SW480 (cell line): ENCODE results near the gene R3HDM2.

Experiments used
- DNase-seq: peaks from one replicate; pipeline ENCODE4 v3.0.0-alpha.2; 2016; ENCODE audit warnings: low spot score

The R3HDM2 gene

GRCh38 chr12:57240066-57240921, 190.5 kb downstream of the R3HDM2 start:
- DNase-seq, result peak; percentile 94

GRCh38 chr12:57239587-57240065, 191.2 kb downstream of the R3HDM2 start:
- peak; percentile 55 for DNase-seq

DNA sequence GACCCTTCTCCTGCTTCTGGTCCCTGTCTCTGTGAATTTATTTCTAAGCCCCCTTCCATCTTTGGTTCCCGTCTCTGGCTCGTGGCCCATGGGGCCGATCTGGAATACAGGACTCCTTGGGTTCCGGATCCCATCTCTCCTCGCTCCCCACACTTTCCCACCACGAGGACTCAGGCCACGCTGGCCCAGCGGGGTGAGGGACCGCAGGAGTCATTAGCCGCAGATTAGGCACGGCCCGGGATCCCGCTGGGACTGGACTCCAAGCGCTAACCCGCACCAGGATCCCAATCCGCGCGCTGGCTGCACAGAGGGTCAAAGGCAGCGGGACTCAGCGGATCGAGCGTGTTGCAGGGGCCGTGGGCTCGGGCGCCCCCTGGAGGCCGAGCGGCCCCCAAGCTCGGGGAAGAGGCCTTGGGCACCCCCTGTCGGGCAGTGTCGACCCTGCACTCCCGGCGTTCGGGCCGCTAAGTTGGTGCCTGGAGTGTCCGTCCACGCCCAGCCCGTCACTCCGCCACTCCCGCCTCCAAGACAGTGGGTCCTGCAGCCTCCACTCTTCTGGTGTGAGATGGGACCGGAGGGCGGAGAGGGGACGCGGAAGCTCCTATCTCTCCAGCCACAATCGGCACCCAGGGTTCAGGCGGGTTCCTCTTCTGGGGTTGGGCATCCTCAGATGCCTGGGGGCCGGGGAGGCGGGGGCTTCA, 191.8 kb downstream of the R3HDM2 start:
- DNase-seq, result peak; percentile 82

- DNase-seq, result peak; percentile 69
These were observed 192.7 kb downstream of the R3HDM2 start for GRCh38 chr12:57237932-57238853.

GRCh38 chr12:57237596-57237931, 193.3 kb downstream of the R3HDM2 start:
- peak; percentile 63 for DNase-seq

DNA sequence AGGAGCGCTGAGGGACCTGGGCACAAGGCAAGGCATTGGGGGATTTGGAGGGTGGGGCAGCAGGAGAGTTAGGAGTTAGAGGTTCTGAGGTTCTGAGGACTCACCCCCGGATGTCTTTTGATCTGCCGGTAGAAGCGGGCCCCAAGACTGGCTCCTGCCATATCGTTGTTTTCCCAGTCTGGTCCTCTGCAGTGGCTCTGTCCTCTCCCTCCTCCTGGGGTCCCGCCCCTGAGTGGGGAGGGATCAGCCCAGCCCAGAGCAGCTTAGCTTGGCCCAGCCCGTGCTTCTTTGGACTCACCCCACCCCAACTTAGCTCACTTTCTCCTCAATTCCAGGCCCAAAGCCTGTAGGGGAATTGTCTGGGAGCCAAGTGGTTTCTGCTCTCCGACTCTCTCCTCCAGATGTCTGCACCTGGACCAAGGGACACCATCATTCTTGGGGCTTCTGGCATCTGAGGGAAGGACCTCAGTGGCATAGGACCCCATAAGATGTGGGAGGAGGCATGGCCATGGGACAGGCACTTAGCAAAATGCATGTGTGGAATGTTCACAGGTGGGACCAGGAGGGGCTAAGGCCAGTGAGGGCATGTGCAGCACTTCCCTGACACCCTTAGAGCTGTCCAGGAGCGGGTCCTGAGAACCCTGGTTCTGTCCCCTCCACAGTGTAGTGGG, 193.8 kb downstream of the R3HDM2 start:
- DNase-seq, result peak; percentile 71

GRCh38 chr12:57236201-57236924, 194.5 kb downstream of the R3HDM2 start:
- no peak for DNase-seq

GRCh38 chr12:57235728-57236131, 195.1 kb downstream of the R3HDM2 start:
- no peak for DNase-seq

- DNase-seq, result no peak
These were observed 195.7 kb downstream of the R3HDM2 start for GRCh38 chr12:57235017-57235727.

GRCh38 chr12:57234571-57235016, 196.2 kb downstream of the R3HDM2 start:
- DNase-seq, result no peak

- no peak for DNase-seq
These were observed 196.6 kb downstream of the R3HDM2 start for GRCh38 chr12:57234233-57234570.

GRCh38 chr12:57233357-57234232, 197.2 kb downstream of the R3HDM2 start:
- DNase-seq, result no peak

DNA sequence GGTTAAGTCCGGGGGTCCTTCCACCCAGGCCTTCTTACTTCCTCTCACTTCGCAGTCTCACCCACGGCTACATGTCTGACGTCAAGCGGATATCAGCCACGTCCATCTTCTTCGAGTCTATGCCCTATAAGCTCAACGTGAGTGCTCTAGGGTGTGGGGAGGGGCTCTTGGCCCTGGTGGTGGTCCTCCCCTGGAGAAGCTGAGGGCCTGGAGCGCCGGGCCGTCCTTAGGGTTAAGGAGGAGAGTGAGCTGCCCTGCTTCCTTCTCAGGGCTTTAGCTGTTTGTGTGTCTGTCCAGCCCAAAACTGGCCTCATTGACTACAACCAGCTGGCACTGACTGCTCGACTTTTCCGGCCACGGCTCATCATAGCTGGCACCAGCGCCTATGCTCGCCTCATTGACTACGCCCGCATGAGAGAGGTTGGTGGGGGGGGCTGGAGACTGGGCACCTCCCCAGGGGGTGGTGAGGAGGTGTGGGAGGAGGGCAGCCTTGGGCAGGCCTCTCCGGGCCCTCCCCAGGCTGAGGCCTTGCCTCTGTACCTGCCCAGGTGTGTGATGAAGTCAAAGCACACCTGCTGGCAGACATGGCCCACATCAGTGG, 198.6 kb downstream of the R3HDM2 start:
- no peak for DNase-seq

DNA sequence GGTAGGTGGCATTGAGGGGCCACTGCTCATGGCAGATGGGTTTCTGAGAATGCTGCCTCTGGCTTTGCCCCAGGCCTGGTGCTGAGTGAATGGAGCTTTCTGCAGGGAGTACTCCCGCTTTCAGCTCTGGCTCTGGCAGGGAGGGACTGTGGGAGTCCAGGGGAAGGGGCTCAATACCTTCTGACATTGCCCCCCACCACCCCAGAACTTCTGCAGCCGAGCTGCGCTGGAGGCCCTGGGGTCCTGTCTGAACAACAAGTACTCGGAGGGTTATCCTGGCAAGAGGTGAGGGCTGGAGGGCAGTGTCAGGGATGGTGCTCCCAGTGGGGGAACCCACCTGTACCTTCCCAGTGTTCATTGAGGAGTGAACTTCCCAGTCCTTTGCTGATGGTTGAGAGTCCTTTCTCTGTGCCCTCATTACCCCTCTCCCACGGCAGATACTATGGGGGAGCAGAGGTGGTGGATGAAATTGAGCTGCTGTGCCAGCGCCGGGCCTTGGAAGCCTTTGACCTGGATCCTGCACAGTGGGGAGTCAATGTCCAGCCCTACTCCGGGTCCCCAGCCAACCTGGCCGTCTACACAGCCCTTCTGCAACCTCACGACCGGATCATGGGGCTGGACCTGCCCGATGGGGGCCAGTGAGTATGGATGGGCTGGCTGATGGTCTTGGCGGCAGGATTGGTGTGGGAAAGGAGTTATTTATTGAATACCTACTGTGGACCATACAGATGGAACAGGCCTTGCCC, 199.4 kb downstream of the R3HDM2 start:
- no peak for DNase-seq

- DNase-seq, result no peak
These were observed 200.3 kb downstream of the R3HDM2 start for GRCh38 chr12:57230381-57231155.

DNA sequence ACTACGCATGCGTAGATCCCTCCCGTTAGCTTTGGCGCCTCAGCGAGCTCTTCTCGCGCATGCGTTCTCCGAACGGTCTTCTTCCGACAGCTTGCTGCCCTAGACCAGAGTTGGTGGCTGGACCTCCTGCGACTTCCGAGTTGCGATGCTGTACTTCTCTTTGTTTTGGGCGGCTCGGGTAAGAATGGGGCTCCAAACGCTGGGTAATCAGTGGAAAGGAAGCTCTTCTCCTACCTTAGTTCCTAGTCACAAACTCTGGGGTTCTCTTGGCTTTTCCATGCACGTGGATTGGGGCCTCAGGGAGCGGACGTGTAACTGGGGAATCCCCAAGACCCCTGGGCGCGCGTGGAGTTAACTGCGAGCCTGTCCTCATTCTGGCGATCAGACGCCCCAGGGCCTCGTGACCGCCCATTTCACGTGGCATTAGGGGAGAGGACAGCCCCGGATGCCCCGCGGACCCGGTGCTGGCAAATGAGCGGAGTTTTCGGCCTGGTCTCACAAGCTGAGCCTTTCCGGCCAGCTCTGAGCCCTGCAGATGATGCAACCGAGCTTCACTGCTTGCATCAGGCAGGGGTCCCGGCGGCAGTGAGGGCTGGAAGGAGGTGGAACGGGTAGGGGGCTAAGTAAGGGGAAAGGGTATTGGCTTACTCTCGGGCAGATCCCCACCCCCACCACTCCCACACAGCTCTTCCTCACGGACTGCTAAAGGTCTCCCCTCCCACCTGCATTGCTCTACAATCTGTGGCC, 201.0 kb downstream of the R3HDM2 start, which contains the start of gene SHMT2:
Gene SHMT2, plus strand, starts transcription at position 78 of the 747 bp plus-strand sequence. Its CDS starts 68 bp downstream, at position 146.
- DNase-seq, result peak; percentile 96
